Stimulated activated CD8-positive, alpha-beta memory T cell treated with anti-CD3 and anti-CD28 coated beads, Interleukin-15, amount 100 ng/mL, for 24 hours (primary cell): ENCODE measurements around the gene CRNN.

Source experiments
- DNase-seq: peaks from one replicate; pipeline ENCODE4 v3.0.0-alpha.2; 2020; ENCODE audit warnings: low read depth

The CRNN gene

DNA sequence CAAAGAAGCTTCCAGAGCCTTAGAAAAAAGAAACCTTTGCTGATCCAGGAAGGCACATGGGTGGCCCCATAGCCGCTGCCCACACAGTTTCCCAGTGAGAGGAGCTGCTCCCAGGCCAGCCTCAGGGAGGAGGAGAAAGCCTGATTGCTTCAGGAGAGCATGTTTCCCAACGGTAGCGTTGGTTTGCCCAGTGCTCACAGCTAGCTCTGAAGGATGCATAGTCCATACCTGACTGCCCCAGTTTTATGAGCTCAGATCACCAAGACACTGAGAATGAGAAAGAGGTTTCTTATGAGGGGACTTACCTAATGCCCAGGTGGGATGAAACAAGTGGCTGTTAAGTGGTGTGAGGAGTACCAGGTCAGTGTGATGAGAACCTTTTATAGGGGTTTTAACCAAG lies at the start of gene CRNN:
TSS of gene CRNN (minus strand) at position 355 of the 400 bp plus-strand sequence. CDS start 2,030 bp downstream, outside the sequence.
- no peak for DNase-seq

- DNase-seq = no peak
Measured at GRCh38 chr1:152462636-152463035, 48.6 kb upstream of the CRNN start.

DNA sequence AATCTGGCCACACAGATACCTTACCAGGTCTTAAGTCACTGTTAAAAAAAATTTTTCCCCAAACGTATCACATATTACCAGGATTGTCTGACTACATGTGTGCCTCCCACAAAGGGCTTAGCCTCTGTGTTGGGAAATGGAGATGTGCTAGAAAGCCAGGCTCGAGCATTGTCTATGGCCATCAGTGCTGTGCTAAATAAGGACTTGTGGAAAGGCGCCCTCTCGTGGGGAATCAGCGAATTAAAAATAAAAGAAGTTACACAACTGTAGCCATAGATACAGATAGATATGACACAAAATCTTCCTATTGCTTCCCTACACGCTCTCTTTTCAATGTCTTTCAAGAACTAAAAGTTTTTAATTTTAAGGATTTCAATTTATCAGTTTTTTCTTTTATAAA lies 47.5 kb upstream of the CRNN start:
- no peak for DNase-seq

- DNase-seq = no peak
Measured at GRCh38 chr1:152460529-152460899, 46.5 kb upstream of the CRNN start.

GRCh38 chr1:152459596-152460528 lies 45.8 kb upstream of the CRNN start:
- DNase-seq = peak; percentile 47

DNA sequence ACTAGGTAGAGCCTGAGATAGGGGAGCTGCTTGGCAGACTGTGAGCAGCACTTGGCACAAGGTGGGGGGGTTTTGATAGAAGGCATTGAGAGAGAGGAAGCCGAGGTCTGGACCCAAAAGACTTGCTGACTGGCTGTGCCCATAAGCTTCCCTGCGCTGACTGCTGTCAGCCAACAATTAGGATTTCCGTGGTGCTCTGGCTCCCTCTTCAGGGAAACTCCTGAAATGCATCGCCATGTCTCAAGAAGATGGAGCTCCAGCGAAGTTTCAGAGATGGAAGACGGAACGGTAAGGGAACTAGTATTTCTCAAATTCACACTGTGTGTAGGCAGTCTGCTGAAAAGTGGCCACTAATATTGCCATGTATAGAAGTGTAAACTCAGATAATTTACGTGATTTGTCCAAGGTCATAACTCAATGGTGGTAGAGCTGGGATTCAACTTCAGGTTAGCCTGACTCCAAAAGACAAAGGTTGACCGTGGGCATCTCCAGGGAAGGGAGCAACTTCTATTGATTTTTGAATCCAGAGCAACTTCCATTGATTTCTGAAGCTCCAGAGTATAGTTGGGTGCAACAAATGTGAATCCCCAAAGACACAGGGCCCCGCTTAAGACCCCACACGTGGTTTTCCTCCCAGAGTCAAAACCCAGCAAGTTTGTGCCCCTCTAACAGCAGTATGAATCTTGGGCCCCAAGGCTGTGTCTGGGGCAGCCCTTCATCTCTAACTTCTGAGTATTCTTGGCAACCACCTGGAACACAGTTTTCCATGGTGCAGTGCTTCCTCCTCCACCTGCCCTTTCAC lies 44.5 kb upstream of the CRNN start:
- DNase-seq = peak; percentile 55

DNA sequence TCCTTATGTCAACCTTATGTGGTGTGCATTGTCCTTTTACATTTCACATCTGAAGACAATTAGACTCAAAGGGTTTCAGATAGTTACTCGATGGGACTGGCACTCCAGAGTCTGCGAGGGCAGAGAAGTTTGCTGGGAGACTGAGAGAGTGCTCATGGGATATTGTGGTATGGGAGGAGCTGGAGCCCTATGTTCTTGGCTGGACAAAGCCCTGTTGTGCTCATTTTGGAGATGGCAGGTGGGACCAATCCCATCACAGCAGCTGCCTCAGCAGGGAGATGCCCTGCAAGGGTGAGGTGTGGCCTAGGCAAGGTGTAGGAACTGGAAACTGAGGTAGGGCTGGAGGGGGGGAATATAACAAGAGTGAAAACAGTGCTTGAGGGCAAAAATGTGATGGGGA lies 43.5 kb upstream of the CRNN start:
- DNase-seq = no peak

- no peak for DNase-seq
Measured at GRCh38 chr1:152457071-152457470, 43.0 kb upstream of the CRNN start.

DNA sequence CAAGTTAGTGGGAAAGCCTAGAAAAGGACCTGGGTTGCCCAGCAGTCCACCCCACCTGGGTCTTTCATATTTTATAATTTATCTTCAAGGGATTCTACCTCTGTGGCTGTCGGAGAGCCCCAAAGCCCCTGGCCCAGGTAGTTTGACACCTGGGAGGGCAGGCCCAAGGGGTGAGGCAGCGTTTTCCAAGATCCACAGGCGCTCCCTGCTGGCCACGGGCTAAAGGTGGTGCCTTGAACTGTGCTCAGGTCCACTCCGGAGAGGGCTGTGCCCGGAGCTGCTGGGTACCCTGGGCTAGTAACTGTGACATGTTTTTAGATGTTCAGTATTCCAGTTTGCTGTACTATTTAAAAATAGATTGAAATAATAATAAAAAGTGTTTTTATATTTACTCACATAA lies 37.2 kb upstream of the CRNN start:
- no peak for DNase-seq

DNA sequence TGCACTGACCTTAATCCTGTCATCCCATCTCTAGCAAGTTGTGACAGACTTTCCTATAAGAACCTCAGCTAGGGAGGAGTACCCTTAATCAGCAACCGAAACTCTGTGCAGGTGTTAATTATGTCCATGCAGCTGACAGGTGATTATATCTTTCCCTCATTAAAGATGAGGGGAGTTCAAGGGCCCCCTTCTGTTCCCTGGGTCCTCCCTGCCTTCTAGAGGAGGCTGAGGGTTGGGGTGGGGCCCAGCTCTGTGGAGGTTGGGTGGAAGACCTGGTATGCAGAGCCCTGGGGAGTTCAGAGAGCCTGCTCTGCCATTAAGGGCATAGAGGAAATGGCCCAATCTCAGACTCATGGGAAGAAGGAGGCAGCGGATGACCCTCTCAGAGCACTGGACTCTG lies 35.6 kb upstream of the CRNN start:
- no peak for DNase-seq

- no peak for DNase-seq
Measured at GRCh38 chr1:152448496-152448895, 34.4 kb upstream of the CRNN start.

- DNase-seq = no peak
Measured at GRCh38 chr1:152448095-152448494, 34.0 kb upstream of the CRNN start.

DNA sequence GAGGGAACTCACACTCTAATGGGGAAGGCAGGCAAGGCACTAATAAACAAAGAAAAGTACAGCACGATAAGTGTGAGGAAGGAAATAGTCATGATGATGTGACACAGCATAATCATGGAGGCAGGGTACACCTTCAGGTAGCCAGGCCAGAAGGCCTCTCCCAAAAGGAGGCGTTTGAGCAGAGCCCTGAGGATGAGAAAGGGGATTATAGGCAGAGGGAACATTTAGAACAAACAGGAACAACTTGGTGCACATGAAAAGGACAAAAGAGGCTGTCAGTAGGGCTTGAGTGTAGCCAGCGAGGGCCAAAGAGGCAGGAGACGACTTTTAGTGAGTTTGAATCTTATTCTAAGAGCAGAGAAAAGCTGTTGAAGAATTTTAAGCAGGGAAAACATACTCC lies 33.4 kb upstream of the CRNN start:
- DNase-seq = no peak

DNA sequence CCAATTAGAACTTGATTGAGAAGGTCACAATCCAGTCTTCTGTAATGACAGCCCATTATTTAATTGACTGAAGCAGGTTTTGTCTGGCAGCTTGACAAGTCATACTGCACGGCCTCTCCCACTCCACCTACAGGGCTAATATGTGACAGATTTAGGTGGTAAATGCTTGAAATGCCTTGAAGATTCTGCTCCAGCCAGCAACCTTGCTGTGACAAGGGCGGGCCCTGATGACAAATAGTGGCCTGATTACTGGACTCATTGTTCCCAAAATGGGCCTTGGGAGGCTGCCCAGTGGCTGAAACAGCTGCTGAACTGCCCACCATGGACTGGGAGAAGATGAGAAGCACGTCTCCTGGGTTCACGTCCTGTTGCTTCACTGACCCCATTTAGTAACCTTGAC lies 30.0 kb upstream of the CRNN start:
- no peak for DNase-seq

DNA sequence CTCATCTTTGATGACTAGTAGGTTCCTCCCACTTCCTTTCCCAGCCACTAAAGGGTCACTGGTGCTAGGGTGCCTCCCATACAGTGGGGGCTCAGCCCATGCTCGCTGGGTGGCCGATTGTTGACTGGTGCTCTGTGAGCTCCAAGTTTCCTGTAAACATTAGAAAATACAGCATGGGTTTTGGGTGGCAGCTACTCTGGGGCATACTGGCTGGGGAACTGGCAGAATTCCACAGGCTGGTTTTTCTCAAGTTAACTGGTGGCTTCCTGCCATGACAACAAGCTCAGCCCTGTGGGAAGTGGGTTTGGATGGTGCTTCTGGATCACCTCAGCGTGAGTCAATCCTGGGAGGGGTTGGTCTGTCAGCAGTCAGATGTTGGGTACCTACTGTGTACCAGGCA lies 28.7 kb upstream of the CRNN start:
- DNase-seq = no peak

DNA sequence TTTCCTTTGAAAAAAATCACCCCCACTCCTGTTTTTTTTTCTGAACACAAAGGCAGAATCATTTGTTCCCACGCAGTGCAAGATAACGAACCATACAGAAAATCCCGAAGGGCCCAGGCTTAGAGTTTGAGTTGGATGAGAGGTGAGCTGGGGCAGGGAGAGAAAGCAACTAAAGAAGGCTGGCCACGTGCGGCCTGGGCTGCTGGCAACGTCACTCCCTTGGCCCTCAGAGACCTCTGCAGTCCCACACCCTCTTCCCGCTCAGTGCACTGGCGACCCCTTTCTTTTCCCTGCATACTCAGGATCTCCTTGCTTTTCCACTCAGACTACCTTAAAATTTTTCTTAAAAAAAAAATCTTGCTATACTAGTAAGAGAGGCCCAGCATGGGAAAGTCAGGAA lies 28.2 kb upstream of the CRNN start:
- no peak for DNase-seq

- DNase-seq = no peak
Measured at GRCh38 chr1:152441756-152442155, 27.7 kb upstream of the CRNN start.

DNA sequence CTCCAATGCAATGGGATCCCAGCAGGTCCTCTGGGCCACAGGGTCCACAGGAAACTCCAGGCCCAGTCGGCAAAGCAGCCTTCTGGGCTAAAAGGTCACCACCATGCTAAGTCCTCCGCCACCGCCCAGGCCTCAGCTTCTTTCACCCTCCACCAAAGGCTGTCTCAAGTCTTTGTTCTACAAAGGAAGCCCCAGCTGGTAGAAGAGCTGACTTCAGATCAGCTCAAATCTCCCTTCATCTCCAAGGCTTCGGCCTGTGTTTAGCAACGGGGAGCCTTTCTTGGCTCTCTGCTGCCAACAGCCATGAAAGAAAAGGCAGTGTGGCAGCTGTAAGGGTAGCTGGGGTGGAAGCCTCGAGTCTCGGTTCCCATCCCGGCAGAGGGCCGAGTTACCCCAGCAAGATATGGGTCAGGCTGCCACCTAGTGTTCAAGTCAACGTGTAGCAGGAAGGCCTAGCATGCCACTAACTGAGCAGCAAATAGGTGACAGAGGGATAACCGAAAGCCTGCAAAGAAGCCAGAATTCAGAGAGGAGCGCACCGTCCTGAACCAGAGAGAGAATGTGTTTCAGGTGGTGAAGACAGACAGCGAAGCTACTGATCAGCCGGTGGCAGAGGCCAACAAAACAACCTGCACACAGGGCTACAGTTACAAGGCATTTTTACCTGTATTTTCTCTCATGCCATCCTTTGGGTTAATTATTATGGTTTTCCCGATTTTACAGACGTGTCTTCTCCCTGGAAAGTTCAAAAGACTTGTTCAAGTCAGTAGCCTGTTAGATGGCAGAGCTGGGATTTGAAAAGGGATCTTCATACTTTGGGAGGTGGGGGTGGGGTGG lies 26.8 kb upstream of the CRNN start:
- DNase-seq = no peak

DNA sequence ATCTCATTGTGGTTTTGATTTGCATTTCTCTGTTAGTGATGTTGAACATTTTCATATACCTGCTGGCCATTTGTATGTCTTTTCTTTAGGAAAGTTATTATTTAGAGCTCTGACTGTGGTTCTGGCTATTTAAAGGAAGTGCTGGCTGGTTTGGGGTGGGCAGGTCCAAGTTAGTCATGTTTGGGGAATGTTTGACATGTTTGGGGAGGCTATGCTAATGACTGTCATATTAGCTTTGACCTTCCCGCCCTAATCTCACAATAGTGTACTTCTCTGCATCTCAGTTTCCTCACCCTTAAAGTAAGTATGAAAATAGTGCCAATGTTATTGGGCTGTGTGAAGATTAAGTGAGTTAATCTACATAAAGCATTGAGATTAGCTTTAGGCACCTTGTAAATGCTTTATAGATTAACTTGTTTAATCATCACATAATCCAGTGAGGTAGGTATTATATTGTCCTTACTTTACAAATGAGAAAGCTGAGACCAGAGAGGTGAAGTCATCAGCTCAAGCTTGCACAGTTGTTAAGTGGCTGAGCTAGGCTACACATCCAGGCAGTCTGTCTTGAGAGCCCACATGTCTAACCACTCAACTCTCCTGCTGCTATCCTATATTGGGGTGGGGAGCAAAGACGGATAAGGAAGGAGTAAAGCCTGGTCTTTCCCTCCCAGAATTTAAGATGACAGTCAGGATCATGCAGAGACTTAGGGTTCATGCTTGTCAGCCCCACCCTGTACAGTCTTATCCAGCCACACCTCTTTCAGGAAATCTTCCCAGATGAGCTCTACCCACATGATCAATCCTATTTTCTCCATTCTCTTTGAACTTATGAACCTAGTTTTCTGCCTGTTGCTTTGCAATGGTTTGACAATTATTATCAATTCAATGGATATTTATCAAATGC lies 22.8 kb upstream of the CRNN start:
- DNase-seq = no peak

DNA sequence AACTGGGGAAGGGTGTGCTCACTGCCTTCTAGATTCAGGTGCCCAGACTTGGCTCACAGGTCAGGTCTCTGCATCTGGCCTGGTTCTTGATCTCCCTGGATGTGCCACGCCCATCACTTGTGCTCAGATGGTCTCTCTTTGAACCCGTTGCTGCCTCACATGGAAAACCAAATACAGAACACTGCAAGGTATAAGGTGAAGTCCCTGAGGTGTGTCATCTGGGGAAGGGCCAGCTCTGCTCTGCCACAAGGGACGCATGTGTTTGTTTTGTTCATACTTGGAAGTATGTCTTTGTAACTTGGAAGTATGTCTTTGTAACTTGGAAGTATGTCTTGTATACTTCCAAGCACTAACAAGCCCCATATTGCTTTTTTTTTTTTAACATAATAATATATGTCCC lies 13.4 kb upstream of the CRNN start:
- DNase-seq = no peak

GRCh38 chr1:152426731-152427130 lies 12.7 kb upstream of the CRNN start:
- no peak for DNase-seq
